NCI-H345 (cell line): Measurements from ENCODE around the gene TRIML1.

Experiments used
- DNase-seq: peaks from one replicate; lab custom pipeline; 2025; lab: John Stamatoyannopoulos, UW

TRIML1 gene

DNA sequence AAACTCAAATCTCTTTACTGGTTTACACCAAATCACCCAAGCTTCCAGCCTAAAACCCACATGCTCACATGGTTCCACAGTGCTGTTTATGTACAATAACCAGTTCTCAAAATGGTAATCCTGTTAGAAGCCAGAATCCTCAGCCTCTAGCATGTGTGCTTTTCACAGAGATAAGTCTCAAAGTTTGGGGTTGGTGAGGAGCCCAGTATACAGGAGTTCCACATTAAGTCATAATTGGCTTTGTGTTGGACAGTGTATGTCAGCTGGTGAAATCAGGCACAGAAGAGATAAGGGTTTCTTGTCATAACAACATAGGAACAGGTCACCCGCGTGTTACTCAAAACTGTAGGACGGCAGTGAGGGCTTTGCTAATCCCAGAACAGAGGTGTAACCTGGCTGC lies at the start of gene TRIML1:
TRIML1 (plus strand) TSS at position 301 of the 400 bp plus-strand sequence. CDS start 118 bp downstream, outside the sequence.
- no peak for DNase-seq

DNA sequence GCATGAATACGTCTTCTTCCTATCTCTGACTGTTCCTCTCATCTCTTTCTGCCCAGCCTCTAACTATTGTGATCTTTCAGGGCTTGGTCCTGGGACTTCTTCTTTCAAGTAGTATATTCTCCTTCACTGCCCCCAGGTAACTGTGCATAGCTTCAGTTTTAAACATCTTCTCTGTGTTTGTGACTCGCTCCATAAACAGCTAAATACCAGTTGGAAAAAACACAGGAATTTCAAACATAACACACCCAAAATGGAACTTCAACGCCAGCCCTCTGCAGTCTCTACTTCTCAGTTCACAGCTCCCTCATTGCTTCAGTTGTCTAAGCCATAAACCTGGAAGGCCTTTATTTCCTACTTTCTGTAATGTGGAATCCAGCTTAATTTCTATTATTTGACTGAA lies 46.4 kb upstream of the TRIML1 start:
- DNase-seq: no peak

GRCh38 chr4:188106454-188106853 lies 32.8 kb upstream of the TRIML1 start:
- no peak for DNase-seq

DNA sequence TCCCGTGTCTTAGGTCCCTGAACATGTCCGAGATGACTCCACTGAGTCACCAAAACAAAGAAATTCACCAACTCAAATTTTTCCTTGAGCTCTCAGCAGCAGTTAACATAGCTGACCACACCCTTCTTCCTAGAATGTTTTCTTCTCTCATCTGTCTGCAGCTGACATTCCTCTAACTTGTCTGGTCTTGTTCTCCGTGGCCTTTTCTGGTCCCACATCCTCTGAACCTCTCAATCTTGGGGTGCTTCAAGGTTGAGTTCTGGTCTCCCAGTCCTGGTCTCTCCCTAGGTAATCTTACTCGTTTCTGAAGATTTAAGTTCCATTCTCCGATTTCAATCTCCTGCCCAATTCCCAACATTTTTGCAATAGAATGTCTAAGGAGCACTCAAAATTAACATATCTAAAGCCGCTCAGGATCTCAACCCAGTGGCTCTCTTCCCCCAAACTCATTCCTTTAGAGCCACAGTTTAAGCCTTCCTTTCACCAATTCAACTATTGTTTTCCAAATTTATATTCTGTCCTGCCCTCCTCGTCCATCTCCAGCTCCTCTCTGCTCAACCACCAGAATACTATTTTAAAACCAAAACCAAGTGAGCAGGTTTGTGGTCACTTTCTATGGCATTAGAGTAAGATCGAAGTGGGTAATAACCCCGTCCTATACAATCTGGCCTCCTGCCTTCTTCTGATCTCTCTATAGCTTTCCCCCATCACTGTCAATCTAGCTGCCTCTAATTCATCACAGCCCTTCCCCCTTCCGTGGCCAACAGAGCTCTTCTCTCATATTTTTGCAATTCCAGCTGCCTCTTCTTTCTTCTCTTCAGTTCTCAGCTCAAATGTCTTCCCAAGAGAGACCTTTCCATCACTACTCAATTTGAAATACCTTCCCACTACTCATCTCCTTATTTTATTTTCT lies 31.1 kb upstream of the TRIML1 start:
- no peak for DNase-seq

DNA sequence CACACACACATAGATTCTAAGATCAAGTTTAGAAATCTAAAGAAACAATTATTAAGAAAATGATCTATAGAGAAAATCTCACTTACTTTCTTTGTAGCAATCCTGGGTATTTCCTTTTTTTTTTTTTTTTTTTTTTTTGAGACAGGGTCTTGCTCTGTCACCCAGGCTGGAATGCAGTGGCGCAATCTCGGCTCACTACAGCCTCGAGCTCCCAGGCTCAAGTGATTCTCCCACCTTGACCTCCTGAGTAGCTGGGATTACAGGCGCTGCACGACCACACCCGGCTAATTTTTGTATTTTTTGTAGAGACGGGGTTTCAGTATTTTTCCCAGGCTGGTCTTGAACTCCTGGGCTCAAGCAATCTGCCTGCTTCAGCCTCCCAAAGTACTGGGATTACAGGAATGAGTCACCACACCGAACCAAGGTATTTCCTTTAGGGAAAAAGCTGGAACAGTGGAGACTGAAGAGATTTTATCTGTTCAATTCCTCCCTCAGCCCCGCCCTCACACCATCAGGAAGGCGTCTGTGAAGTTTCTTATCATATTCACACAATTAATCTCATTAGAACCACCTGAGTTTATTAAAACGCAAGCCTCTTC lies 30.0 kb upstream of the TRIML1 start, which contains the start of gene TRIML2:
TRIML2 (minus strand) TSS at position 447 of the 599 bp plus-strand sequence. CDS start 4,235 bp downstream, outside the sequence.
- no peak for DNase-seq

GRCh38 chr4:188110036-188110435 lies 29.2 kb upstream of the TRIML1 start:
- no peak for DNase-seq

DNA sequence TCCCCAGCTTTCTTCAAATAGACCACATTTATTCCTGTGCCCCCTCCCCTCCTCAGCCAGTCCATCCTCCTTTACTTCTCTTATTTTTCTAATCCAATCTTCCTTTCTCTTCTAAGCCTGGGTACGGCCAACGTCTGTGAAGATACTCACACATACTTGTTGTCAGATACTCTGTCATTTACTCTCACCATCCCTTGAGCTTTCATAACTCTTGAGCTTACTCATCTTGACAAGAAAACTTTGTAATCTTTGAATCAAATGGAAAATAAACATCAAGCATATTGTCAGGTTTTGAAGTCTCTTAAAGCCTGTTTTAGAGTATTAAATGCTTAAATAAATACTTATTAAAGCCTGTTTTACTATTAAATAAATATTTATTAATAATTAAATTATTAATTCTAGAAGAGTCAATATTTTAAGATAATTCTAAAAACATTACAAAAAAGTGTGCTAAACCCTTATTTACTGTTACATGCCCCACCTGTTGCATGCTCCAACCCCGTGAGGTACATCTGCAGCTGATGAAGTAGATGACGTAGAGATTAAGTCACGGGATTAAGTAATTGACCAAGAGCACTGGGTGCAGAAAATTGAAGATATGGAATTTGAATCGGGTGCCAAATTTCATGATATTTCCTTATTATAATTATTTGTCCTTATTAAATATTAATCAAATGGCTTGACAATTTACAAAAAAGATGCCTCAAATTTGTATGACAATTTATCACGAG lies 28.3 kb upstream of the TRIML1 start:
- no peak for DNase-seq

GRCh38 chr4:188111955-188112354 lies 27.3 kb upstream of the TRIML1 start:
- DNase-seq: no peak

GRCh38 chr4:188113156-188113555 lies 26.1 kb upstream of the TRIML1 start:
- DNase-seq: no peak

DNA sequence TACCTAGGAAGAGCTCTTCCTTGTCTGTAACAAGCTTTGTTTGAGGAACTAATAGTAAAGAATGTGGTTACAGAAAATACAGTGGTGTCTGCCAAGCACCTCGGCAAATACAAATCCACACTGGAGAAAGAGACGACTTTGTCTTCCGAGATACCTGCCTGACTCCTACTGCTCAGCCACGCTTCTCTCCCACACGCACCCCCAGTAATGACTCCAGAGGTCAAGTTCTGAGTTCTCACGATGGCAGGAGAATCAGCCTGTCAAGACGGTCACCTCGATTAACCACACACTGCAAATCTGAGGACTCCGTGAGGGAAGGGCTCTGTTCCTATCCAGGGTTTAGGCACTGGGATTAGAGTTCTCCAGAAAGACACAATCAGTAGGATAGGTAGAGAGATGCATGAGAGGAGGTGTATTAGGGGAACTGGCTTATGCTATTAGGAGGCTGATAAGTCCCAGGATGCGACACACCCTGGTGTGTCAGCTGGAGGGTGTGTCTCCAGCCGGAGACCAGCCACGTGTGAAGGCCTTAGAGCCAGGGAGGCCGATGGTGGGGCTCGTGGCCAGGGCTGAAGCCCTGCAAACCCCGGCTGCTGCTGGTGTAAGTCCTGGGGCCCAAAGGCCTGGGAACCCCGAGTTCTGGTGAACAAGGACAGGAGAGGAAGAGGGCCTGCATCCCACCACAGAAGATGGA lies 21.5 kb upstream of the TRIML1 start:
- DNase-seq: no peak

DNA sequence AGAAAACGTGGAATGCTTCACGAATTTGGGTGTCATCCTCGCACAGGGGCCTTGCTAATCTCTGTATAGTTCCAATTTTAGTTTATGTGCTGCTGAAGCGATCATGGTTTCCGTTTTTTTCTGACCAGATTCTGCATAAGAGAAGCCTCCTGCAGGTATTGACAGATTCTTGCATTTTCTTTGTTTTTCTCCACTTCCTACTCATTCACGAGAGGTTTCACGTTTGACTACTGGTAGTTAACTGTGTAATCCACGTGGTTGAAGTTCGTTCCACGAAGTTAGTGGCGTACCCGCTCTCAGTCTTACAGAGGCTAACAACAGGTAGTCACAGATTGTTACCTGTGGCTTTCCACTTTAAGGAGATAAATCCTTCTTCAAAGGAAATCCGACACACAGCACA lies 17.7 kb upstream of the TRIML1 start:
- no peak for DNase-seq

DNA sequence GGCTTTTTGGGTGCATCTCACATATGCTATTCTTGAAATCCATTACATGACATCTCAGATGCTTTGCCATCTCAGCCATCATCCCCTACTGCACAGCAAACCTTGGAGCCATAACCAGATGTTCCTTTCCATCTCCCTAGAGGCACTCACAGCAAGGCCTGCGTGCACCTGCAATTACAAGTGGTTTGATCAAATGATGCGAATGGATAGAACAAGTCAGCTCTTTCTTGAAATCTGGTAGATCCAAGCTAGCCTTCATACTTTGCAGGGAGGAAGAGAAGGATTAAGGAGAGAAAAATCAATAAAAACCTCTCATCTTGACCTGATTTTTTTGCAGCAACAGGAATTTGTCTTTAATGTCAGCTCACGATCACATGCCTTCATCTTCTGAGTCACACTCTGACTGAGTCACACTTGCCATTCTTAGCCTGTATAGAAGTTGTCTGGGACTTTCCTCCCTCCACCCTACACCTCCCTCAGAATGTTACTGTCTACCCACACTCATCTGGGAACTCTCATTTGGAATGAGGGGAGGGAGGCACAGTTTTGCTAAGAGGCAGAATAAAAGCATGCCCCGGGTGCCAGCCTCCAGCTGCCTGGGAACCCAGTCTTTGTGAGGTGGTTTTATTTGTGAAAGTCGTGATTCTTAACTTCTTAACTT lies 11.9 kb upstream of the TRIML1 start:
- no peak for DNase-seq

- no peak for DNase-seq
These were observed 8.9 kb upstream of the TRIML1 start for GRCh38 chr4:188130355-188130754.

DNA sequence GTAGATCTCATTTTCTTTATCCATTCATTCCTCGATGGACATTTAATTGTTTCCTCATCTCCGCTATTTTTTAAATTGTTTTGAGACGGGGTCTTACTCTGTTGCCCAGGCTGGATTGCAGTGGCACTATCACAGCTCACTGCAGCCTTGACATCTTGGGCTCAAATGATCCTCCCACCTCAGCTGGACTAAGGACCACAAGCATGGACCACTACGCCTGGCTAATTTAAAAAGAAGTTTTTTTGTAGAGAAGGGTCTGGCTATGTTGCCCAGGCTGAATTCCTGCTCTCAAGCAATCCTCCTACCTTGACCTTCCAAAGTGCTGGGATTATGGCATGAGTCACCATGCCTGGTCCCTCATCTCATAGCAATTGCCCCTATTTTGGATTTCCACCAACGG lies 7.0 kb upstream of the TRIML1 start:
- no peak for DNase-seq

- DNase-seq: no peak
These were observed 1.0 kb upstream of the TRIML1 start for GRCh38 chr4:188138227-188138626.

GRCh38 chr4:188139671-188140070 lies 430 bp downstream of the TRIML1 start:
- DNase-seq: no peak

- no peak for DNase-seq
These were observed 4.5 kb downstream of the TRIML1 start for GRCh38 chr4:188143731-188144130.

DNA sequence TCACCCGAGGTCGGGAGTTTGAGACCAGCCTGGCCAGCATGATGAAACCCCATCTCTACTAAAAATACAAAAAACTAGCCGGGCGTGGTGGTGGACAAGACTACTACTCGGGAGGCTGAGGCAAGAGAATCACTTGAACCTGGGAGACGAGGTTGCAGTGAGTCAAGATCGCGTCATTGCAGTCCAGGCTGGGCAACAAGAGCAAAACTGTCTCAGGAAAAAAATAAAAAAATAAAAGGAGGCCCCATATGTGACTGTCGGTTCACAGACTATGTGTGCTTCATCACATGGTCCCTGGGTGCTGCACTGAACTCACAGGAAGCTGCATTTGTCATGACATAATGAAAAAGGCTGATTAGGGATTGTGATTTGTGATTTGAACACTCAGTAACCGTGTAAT lies 6.4 kb downstream of the TRIML1 start:
- no peak for DNase-seq

DNA sequence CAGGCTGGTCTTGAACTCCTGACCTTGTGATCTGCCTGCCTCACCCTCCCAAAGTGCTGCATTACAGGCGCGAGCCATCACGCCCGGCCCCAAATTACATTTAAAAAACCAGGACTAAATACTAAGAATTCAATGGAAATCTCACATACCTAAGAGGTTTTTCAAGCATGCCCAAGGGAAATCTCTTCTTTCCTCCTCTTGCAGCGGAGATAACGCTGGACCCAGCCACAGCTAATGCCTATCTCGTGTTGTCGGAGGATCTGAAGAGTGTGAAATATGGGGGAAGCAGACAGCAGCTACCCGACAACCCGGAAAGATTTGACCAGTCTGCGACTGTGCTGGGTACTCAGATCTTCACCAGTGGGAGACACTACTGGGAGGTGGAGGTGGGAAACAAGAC lies 7.4 kb downstream of the TRIML1 start:
- no peak for DNase-seq

GRCh38 chr4:188147176-188147575 lies 7.9 kb downstream of the TRIML1 start:
- DNase-seq: no peak

DNA sequence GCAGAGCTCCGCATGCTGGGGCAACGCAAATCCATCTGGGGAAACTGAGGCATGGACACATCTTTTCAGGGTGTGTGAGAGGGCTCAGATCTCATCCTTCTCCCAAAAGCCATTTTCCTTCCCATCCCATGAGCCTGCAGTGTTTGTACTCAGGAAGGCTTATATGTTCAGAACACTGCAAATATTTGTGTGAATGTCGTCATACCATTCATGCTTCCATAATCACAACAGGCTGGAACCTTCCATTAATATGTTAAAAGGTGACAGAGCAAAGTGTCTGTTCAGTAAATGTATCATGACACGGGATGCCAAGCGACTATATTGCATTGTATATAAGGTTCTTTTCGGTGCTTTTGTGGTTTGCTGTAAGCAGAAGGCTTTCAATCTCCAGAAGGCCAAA lies 8.5 kb downstream of the TRIML1 start:
- no peak for DNase-seq
